ENCODE data around the gene ZC3H12C.
A peak's percentile ranks its signal among the peaks of the same experiment; 100 is the strongest.

Gene ZC3H12C

DNA sequence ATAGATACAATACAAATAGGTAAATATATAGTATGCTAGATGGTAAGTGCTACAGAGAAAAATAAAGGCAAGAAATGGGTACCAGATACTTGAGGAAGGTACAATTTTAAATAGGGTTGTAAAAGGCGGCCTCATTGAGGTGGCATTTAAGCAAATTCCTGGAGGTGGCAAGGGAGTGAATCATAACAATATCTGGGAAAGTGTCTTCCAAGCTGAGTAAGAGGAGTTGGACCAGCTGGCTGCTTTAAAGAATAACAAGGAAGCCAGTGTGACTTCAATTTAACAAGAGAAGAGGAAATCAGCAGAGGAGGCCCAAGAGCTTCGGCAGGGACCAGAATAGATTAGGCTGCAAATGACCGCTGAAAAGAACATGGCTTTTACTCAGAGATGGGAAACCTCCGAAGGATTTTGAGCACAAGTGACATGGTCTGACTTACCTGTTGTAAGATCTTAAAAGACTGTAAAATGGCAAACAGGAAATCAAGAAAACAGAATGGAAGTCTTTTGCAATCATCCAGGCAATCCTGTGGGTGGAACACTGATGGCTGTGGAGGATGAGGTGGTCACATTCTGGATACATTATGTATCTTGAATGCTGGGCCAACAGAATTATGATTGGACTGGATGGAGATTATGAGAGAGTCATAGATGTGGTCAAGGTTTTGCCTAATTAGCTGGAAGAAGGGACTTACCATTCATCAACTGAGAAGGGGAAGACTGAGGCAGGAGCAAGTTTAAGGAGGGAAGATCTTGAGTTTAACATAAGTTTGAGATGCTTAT is 126.0 kb downstream of the ZC3H12C start:
- Histone ChIP-seq H3K27me3 (ENCODE audit: control insufficient read depth in 1 of 2, insufficient read depth in 1 of 2, low read length in 2 of 2) (no peaks in the 10 kb centered on the region), H3K9me3 (ENCODE audit: control insufficient read depth, low read length) (no peaks in the 10 kb centered on the region), H2AFZ (ENCODE audit: low read depth, low read length) (no peak overlapping the region), H3K4me1 (ENCODE audit: control insufficient read depth, insufficient read depth, low read depth, low read length) (no peaks in the 10 kb centered on the region), H3K23ac (ENCODE audit: low read length in 2 of 2) (no peak overlapping the region), H4K8ac (ENCODE audit: low read length) (peak overlapping the region; percentile 23), H3K27ac (ENCODE audit: low read length, poor library complexity, severe bottlenecking) (peak overlapping the region; percentile 1), H3K18ac (ENCODE audit: low read depth in 1 of 2, low read length in 2 of 2) (no peak overlapping the region), H3K36me3 (ENCODE audit: control insufficient read depth in 1 of 2, insufficient read depth in 2 of 2, low read depth in 1 of 2, low read length in 2 of 2) (no peaks in the 10 kb centered on the region), H4K91ac (ENCODE audit: low read length) (no peak overlapping the region), H2AK5ac (ENCODE audit: low read length, severe bottlenecking) (no peak overlapping the region), H3K9ac (ENCODE audit: low read length) (no peak overlapping the region), H2BK15ac (ENCODE audit: low read depth, poor library complexity, severe bottlenecking) (no peak overlapping the region), H2BK5ac (ENCODE audit: low read depth, low read length, poor library complexity, severe bottlenecking) (no peak overlapping the region), H3K79me1 (replicated peaks; ENCODE audit: low read length, poor library complexity, severe bottlenecking) (peaks cover 5% of the 10 kb centered on the region), H2BK120ac (ENCODE audit: low read depth, low read length) (no peak overlapping the region), H2BK12ac (ENCODE audit: low read length in 2 of 2) (no peak overlapping the region), H3K4me3 (ENCODE audit: insufficient read depth in 1 of 2, low read depth in 1 of 2, low read length in 2 of 2) (no peak overlapping the region), H3K4me2 (ENCODE audit: low read length, poor library complexity, severe bottlenecking) (no peak overlapping the region), H3K14ac (ENCODE audit: low read length in 2 of 2) (no peak overlapping the region), H3K4ac (ENCODE audit: low read depth in 1 of 2, low read length in 2 of 2) (no peak overlapping the region)
- DNase-seq, result no peak
- 95% methylated on average over 4 of the region's 4 CpGs for WGBS

All from mesenchymal stem cell (in vitro differentiated cells and primary cell).